ENCODE results near the gene CASK.
"Not testable (repeated sequence)": the region's sequence is repeated elsewhere in the genome, so short reads cannot be mapped to it uniquely, and the experiment has no call there.

CASK gene

DNA sequence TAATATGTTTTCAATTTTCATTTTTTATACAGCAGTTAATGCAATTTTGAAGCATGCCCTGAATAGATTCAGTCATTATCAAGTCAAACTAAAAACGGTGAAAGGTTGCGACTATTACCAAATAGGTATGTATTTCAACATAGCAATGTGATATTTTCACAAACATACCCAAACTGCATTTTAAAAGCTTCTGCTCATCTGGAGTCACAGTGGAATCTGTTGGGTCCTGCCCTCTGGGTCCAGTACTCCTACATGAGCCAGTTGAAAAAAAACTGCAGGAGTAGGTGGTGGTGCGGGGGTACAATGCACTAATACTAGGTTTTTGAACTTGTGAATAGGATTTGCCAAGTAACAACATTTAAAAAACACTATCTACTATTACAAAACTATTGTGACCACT is 233.6 kb downstream of the CASK start:
- DNase-seq (ENCODE audit: low read depth) = no peak

DNA sequence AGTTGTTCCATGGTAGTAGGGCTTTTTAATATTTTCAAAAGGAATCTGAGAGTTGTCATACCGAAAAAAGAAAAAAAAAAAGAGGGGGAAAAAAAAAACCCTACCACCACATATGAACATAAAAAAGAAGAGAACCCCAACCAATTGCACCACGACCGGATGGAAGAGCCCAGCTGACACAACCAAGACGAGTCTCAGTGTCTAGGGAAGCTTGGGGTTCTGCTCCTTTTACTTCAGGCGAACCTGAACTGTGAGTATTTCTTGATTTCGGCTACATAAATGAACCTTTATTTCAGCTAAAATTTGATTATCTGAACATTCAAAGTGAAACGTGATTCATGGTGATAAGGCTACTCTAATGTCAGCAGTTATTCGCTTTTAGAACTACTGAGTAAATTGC is 234.5 kb downstream of the CASK start, which contains the start of gene GPR34:
Gene GPR34 (plus strand): TSS at position 139 of the 400 bp plus-strand sequence. CDS start 6,661 bp downstream, outside the sequence.
- DNase-seq (ENCODE audit: low read depth) = no peak

DNA sequence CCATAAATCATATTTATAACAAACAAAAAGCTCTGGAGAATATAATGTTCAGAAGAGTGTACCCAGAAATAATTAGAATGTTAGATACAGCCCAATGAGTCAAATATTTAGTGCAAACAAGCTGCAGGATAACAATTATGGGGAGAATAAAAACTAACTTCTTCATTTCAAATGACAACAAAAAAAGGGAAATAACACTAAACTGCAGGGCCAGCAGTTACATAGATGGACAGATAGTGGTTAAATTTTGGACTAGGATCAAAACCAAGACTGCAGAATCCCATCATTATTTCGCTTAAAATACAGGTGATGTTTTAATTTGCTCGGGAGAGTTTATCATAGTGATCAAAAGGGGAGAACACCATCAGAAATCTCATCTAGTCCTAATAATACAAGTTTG is 235.2 kb downstream of the CASK start:
- no peak for DNase-seq (ENCODE audit: low read depth)

DNA sequence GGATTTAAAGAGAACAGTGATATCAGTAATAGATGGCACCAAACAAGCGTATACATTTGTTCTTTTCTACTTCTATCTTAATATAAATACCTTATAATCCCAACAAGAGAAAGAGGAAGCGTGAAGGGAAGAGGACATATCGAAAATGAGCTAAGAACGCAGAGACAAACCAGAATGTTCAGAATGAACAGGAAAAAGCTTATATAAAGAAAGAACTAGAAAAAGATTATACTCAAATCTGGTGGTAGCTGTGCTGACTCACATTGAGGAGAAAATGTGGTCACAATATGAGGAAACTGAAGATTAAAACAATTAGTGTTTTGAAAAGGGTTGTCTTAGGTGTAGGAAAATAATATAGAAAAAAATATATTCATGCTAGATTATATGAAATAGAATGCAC is 236.6 kb downstream of the CASK start:
- no peak for DNase-seq (ENCODE audit: low read depth)

DNA sequence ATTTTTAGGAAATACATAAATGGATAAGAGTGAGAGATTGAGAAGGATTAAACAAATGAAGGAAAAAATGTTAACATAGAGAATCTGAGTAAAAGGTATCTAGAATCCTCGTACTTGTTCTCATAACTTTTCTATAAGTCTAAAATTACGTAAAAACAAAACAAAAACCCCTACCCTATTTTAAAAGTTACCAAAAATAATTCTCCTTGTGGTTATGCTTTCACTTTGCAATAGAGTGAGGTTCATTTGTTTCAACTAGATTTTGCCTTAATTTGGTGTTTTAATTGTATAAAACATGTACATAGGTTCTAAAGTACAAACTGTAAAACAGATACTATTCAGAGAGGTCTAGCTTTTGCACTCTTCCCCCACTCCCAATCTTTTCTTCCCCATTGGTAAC is 238.4 kb downstream of the CASK start:
- DNase-seq (ENCODE audit: low read depth) = no peak

DNA sequence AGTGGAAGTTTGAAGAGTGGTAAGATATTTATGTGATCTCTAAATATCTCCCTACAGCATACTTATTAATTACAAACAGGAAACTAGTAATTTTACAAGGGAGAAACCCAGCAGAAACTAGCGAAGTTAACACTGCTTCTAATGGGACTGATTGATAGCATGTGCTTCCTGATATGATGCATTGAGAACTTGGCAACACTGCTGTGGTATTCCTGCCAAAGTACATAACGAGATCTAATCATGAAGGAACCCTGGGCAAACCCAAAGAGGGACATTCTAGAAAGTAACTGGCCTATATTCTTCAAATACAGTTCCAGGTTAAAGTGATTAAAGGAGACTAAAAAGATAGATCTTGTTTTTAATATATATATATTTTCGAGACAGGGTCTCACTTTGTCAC is 239.2 kb downstream of the CASK start:
- DNase-seq (ENCODE audit: low read depth) = no peak

DNA sequence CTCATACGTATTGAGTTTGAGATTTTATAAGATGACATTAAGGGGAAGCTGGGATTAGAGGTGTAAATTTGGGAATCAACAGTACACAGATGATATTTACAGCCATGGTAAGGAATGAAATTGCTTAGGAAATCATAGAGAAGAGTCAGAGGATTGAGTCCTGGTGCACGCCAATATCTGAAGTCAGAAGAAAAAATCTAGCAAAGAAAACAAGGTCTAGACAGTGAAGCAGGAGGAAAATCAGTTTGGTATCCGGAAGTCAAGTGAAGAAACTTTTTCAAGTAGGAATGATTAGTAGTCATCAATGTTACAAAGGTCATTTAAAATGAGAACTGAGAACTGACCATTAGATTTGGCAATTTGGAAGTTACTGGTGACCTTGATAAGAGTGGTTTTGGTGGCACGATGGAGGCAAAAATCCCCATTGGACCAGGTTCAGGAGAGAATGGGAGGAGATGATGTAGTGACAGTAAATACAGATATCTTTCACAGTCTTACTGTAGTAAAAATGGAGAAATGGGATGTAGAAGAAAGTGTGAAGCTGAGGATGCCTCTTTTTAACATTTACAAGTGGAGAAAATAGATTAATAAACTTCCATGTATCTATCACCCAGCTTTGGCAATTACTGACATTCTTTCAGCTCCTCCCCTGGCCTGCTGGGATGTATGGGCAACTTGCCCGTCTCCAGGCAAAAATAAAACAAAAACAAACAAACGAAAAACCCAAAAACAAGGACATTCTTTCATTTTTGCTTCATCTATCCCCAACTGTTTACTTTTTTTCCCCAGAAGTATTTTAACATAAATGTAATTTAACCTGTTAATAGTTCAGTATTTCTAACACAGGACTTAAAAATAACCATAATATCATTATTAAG is 245.9 kb downstream of the CASK start:
- DNase-seq (ENCODE audit: low read depth) = no peak

DNA sequence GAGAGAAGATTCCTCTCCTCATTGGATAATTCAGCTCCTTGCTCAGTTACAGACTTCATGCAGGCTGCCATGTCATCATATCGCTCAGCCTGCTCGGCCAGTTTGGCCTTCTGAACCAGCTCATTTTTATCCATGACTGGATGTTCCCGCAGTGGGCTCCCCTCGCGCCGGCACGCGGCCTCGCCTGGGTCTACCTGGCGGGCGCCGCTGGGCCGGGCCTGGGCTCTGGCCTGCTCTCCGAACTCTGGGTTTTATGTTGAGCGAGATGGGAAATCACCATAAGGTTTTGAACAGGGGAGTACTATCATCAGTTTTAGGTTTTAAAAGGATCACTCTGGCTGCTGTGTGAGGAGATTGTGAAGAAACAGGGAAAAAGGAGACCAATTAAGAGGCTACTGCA is 247.0 kb downstream of the CASK start:
- not testable (repeated sequence) for DNase-seq (ENCODE audit: low read depth)

DNA sequence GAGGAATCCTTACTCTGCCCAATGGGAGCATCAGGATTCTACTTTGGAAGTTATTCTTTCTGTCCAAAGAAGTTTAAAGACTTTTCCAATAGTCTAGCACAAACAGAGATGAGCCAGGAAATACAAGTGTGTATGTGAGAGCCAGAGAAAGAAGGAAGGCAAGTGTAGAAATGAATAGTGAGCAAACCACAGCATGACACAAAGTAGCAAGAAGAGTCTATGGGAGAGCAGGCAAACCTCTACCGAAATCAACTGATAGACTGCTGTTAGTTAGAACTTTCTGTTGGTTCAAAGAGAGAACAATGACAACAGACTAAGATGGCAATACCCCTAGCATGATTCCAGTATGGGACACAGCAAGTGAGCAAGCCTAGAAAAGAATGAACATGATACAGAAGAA is 250.7 kb downstream of the CASK start:
- DNase-seq (ENCODE audit: low read depth) = no peak

DNA sequence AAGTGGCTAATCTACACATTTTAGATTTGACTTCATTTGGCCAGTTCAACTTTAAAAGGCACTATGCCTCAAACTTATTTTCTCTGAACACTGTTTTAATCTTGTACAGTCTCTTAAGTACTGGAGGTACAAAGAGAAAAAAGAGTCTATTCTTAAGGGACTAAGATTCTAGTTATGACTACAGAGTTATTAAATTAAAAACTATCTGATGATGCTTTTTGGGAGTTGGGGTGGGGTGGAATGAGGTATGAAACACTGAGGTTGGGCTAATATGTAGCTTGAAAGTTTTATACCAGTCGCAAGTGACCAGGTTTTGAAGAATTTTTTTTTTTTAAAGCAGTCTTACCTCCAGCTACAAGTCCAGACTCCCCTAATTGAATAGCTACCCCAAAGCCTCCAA is 252.3 kb downstream of the CASK start:
- DNase-seq (ENCODE audit: low read depth) = no peak

DNA sequence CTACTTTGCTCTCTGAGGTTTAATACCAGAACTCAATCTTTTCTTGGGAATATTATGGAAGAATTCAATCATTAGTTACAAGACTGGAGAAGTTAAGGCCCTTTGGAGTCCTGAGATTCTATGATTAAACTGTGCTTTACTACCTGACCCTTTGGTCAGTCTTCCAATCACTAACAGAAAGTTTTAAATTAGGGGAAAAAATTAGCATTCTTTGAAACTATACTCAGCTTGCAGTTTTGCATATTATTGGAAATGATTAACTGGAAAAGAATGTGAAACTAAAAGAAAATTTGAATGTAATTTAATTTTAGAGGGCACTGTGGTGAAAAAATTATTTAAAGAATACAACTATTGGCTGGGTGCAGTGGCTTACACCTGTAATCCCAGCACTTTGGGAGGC is 253.2 kb downstream of the CASK start:
- DNase-seq (ENCODE audit: low read depth) = no peak

DNA sequence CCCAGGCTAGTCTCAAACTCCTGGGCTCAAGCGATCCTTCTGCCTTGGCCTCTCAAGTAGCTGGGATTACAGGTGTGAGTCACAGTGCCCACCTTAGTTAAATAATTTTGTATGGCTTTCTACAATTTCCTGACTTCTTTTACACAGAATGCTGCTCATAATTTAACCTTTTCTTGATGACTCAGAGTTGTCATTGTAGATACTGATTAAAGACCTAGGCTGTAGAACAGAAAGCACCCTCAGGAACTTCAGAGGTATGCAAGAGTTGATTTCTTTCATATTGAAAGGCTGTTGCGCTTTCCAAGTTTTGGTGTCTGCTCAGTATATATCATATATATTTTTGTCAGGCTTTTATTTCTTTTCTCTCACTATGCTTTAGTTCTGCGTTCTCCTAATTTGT is 255.7 kb downstream of the CASK start:
- DNase-seq (ENCODE audit: low read depth) = no peak

DNA sequence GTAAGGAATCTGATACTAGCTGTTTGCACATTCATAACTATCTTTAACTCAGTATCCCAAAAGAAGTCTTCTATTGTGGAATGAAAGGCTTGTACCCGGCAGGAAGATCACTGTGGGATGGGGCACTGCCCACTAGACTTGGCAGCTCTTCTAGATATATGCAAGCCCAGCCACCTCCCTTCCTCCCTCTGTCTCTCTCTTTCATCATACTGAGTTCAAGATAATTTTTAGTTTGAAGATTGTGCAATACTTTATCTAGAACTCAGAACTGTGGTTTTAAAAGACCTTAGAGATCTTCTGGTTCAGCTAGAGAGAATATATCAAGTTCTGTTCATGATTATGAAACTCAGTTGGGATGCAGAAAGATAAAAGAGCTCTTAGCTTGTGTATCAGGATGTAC is 257.1 kb downstream of the CASK start:
- no peak for DNase-seq (ENCODE audit: low read depth)

DNA sequence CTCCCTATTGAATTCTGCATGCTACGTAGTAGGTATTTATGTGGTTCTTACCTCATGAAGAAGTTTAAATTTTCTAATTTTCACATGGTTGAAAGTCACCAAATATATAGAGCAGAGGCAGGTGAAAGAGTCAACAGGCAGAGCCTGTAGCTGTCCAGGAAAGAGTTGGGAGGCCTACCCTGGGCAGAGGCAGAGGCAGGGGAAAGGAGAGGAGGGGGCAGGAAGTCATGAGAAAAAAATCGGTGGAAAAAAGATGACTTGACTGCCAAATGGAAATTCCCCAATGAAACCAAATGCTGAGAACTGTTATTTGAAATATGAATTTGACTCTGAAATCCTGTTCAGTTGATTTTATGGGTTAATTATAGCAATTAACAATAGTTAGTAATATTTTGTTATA is 257.7 kb downstream of the CASK start:
- DNase-seq (ENCODE audit: low read depth) = no peak

DNA sequence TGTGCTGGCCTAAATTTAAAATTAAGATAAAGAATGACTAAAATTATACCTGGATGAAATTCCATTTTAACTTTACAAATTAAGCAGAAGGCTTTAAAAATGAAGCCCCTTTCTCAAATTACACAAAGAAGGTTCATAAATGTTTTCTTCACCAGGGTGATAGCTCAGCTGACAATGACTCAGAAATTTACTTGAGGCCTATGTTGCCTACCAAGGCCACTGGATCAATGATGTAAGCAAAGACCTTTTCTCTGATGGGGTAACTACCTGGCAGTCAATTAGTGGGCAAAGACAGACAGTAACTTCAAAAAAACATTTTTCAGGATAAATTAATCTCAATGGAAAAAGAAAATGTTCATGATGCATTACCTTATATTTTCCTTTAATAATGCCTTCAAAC is 258.4 kb downstream of the CASK start:
- DNase-seq (ENCODE audit: low read depth) = no peak

DNA sequence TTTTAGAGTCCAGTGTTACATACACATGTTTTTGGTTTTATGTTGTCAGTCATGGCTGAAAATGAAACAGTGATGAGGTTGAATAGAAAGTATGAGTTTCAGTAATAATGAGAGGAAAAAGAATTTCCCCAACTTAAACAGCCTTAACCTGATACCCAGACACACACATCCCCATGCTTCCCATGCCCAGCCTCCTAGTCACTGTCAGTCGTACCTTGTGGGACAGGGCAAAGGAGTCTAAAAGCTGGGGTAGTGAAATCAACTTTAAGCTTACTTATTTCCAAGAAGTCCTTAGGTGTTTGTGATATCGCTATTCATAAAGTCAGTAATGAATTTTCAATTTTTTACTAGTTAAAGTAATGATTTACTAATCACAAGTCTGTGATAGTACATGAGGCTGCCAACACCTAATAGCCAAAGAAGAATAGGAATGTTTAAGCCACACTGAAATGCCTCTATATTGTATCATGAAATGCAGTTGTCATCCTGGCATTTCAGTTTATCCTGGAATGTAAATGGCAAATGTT is 258.9 kb downstream of the CASK start:
- no peak for DNase-seq (ENCODE audit: low read depth)

DNA sequence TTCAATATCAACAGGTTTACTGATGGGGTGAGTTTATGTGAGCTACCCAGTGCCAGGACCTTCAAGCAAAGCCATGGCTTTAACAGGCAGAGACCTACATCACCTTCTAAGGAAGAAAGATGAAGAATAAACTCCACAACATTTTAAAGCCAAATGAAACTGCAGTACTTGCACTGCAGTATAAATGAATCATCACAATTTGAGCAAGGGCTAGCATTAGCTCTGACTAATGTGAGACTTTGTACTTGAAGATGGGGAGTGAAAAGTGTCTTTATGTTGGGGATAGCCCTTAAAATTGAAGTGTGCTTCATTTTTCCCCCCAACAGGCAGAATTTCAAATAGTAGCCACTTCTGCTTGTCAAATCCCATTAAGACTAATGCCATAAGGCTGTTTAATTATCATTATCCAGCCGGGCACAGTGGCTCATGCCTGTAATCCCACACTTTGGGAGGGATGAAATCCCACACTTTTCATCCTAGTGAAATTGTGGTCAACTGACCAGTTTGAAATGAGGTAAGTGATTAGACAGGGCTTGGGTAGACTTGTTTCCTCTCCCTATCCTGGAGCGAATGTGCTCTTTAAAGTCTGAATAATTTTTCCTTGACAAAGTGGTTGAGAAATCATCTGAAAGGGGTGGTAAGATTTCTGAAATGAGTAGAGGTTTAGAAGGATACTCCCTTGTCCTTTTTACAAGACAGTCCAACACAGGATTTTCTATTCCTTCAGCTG is 261.8 kb downstream of the CASK start:
- DNase-seq (ENCODE audit: low read depth) = no peak

DNA sequence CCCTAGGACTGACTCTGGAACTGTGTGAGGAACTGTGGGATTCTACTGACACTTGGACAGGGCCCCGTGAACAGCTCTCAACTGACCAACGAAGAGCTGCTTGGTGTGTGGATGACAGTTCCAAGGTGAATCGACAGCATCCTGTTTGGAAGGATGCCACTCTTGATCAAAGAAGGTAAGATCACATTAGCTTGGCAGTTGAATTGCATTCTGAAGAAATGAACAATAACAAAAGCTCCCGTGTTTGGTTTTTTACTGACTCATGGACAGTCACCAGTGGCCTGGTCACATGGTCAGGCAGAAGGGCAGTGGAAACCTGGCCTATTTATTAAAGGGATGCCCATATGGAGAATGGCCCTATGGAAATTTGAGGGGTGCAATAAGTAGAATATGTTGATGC is 267.7 kb downstream of the CASK start:
- no peak for DNase-seq (ENCODE audit: low read depth)

DNA sequence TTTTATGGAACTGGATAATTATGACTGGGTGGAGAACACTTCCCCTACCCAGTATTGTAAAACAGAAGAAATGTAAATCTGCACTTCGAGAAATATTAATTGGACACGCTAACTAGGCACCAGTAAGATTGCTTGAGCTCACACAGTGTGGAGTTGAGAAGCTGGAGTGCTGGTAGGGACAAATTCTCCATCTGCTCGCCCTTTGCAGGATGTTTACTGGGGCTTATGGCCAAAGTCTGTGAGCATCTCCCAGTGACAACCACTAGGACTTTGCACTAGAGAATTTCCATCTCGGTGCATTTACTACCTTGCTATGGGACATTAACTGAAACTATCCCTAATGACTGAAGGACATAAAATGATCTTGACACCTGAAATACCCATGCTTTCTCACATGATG is 268.3 kb downstream of the CASK start:
- no peak for DNase-seq (ENCODE audit: low read depth)

DNA sequence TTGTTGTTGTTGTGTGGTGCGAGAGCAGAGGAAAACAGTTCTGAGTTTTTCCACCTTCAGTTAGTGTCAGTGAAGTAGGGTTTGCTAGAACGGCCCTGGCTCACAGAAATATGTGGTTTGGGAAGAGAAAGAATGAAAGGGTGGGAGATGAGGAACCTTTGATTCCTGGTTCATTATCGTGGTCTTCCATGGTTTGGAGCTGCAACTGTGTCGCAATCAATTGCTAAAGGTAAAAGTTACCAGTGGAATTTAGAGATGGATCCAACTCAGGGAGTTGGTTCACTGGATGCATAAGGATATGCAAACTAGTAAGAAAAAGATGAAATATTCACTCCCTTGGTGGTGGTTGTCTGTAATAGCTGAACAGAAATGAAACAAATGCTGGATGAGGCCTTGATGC is 270.2 kb downstream of the CASK start:
- DNase-seq (ENCODE audit: low read depth) = no peak

DNA sequence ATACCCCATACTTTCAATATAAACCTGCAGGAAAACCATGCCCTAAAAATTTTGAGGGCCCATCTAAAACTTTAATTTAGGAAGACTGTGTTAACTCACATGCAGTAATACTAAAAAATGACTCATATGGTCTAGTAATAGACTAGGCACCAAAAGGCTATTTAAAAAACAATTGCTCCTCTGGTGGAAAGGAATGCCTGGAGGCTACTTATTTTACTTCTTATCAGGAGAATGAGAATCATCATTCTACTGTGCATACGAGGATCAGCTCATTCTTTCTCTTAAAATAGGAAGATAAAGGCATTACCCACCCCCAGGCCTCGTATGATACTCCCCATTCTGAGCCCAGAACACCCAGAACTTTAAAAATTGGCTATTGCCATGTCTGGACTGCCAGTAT is 277.2 kb downstream of the CASK start:
- not testable (repeated sequence) for DNase-seq (ENCODE audit: low read depth)

DNA sequence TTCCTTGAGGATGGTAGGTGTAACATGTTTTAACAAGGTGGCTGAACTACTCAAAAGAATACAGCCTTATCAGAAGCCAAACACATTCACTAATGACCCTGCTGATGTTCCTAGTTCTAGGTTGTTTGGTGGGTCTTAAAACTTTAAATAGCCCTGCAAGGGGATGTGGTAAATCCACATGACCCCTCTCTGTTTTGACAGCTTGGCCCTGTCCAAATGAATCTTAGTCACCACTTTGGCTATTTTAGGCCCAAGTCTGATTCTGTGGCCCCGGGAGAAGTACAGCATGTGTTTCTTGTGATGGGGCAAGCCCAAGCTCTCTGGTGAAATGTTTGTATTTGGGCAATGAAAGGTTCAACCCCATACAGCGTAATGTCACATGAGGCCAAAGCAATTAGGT is 289.1 kb downstream of the CASK start:
- DNase-seq (ENCODE audit: low read depth) = no peak

DNA sequence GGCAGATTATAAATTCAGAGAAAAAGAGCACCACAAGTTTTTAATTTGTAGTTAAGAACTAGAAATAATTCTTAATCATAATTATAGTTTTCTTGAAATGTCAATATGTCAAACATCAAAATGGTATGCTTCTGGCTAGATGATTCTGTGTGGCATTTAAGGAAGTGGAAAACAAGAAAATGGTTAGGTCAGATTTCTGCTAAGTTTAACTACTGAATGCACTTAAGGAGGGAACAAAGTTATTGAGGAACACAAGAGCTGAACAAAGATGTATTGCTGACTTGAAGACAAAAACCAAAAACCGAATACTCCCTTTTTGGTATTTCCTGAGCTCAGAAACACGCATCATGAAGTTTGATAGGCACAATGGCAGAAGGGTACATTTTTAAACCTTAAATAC is 293.3 kb downstream of the CASK start:
- no peak for DNase-seq (ENCODE audit: low read depth)
